GM12872 (cell line): ENCODE measurements around the gene KCNN4.

Experiments used
- CTCF ChIP-seq: IDR thresholded peaks from 3 replicates; pipeline ENCODE4 v1.5.1; 2011; ENCODE audit warnings: low read depth, mild to moderate bottlenecking, low read length, moderate library complexity; ENCODE audit not compliant: insufficient read depth

KCNN4 gene

GRCh38 chr19:43721469-43722048 lies 59.2 kb downstream of the KCNN4 start:
- no peak for TF ChIP-seq CTCF

- no peak for TF ChIP-seq CTCF
These were observed 59.8 kb downstream of the KCNN4 start for GRCh38 chr19:43720936-43721335.

- TF ChIP-seq CTCF: no peak
These were observed 60.9 kb downstream of the KCNN4 start for GRCh38 chr19:43719918-43720317.

- TF ChIP-seq CTCF: no peak
These were observed 61.4 kb downstream of the KCNN4 start for GRCh38 chr19:43719378-43719868.

- TF ChIP-seq CTCF: no peak
These were observed 62.0 kb downstream of the KCNN4 start for GRCh38 chr19:43718627-43719377.
